Glutamatergic neuron (in vitro differentiated cells): Measurements from ENCODE around the gene SLC12A8. TPM values are rescaled to one million over a fixed set of nuclear protein-coding genes. Genes with fewer than 3 reads are reported as not detected.

ENCODE experiments used
- DNase-seq: peaks from one replicate; pipeline ENCODE4 v3.0.0; 2022
- H3K27ac Mint-ChIP-seq: one replicate; pipeline ENCODE4 v1.8.0; 2020; ENCODE audit warnings: mild to moderate bottlenecking, mixed read lengths, inconsistent platforms; ENCODE audit not compliant: unreplicated experiment
- H3K27me3 Mint-ChIP-seq: one replicate; pipeline ENCODE4 v1.8.0; 2020; ENCODE audit warnings: mild to moderate bottlenecking, moderate library complexity, mixed read lengths, inconsistent platforms; ENCODE audit not compliant: unreplicated experiment
- H3K36me3 Mint-ChIP-seq: one replicate; pipeline ENCODE4 v1.8.0; 2020; ENCODE audit warnings: mild to moderate bottlenecking, mixed read lengths, inconsistent platforms; ENCODE audit not compliant: unreplicated experiment
- H3K4me1 Mint-ChIP-seq: one replicate; pipeline ENCODE4 v1.8.0; 2020; ENCODE audit warnings: mild to moderate bottlenecking, low read depth, mixed read lengths, inconsistent platforms; ENCODE audit not compliant: unreplicated experiment
- H3K4me3 Mint-ChIP-seq: one replicate; pipeline ENCODE4 v1.8.0; 2020; ENCODE audit warnings: mild to moderate bottlenecking, mixed read lengths, inconsistent platforms; ENCODE audit not compliant: unreplicated experiment
- H3K9me3 Mint-ChIP-seq: one replicate; pipeline ENCODE4 v1.8.0; 2020; ENCODE audit warnings: mild to moderate bottlenecking, moderate library complexity, mixed read lengths, inconsistent platforms; ENCODE audit not compliant: unreplicated experiment
- total RNA-seq: library from RNA; stranded (reverse); fragmentation: NEBNext Ultra II Directional; extraction: Animal tissue kit (Norgen Biotek cat#: 25700); gene quantifications from one replicate; pipeline ENCODE4 v1.2.1, GENCODE V29; 2021; ENCODE audit not compliant: unreplicated experiment
- TF ChIP-seq, protein P1 (sequence below): fragments of 200-600 bp; sonication (generic); IDR thresholded peaks from one replicate; pipeline ENCODE4 v1.5.0; 2021; ENCODE audit not compliant: partially characterized antibody, unreplicated experiment

The SLC12A8 gene
- total RNA-seq, 1 donor from 2014 or later: 2.4 TPM

DNA sequence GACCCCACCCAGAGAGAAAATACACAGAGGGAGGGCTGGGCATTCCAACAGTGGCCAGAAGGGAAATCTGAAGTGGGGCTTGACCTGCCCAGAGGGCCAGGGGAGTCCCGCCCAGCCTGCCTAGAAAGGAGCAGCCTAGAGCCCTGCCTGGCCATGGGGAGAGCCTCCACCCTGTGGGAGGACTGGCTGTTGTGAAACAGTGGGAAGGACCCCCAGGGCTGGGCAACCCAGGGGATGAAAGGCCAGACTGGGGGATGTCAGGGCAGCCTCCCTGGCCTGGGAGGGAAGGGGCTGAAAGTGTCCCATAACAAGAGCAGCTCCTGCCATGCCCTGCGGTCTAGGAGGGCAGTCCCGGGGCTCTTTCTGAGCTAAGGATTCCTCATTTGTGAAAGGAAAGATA is 69.0 kb downstream of the SLC12A8 start:
- TF ChIP-seq, protein P1, sequence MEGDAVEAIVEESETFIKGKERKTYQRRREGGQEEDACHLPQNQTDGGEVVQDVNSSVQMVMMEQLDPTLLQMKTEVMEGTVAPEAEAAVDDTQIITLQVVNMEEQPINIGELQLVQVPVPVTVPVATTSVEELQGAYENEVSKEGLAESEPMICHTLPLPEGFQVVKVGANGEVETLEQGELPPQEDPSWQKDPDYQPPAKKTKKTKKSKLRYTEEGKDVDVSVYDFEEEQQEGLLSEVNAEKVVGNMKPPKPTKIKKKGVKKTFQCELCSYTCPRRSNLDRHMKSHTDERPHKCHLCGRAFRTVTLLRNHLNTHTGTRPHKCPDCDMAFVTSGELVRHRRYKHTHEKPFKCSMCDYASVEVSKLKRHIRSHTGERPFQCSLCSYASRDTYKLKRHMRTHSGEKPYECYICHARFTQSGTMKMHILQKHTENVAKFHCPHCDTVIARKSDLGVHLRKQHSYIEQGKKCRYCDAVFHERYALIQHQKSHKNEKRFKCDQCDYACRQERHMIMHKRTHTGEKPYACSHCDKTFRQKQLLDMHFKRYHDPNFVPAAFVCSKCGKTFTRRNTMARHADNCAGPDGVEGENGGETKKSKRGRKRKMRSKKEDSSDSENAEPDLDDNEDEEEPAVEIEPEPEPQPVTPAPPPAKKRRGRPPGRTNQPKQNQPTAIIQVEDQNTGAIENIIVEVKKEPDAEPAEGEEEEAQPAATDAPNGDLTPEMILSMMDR: no peak
- Mint-ChIP-seq H3K9me3 (no peaks in the 10 kb centered on the region), H3K4me3 (no peak overlapping the region), H3K4me1 (peaks cover 27% of the 10 kb centered on the region), H3K27me3 (peaks cover 4% of the 10 kb centered on the region), H3K27ac (no peak overlapping the region), H3K36me3 (no peaks in the 10 kb centered on the region)
- DNase-seq: no peak

DNA sequence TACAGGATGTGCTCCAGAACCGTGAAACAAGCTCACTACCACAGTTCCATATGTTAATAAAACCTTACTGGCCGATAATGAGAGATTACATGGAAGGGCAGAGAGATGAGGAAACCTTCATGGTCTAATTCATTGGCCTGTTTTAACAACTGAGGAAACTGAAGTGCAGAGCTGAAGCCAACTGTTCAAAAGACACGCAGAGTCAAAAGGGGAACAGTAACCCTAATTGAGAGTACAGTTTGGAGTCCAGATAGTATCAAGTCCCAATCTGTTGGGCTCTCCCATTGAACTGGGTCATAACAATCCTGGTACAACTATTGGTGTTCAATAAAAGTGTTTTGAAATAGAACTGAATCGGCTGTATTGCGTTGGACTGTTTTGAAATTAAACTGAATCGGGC is 69.6 kb downstream of the SLC12A8 start:
- peaks cover 28% of the 10 kb centered on the region for H3K4me1 Mint-ChIP-seq

DNA sequence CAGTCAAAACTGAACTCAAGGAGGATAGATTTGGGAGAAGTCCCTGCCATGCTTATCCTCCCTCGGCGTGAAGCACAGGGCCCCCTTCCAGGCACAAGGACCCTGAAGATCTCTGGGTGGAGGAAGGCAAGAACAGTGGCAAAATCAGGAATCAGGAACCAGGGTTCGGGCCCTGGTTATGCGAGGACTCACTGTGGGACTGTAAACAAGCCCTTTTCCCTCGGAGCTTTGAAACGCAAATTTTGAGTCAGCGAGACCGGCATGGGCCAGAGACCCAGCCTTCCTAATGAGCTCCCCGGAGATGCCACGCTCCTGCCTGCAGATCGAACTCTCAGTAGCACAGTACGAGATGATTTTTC is 70.1 kb downstream of the SLC12A8 start:
- no peaks in the 10 kb centered on the region for H3K36me3 Mint-ChIP-seq
- H3K9me3 Mint-ChIP-seq: peaks cover 1% of the 10 kb centered on the region
- H3K27ac Mint-ChIP-seq: peak overlapping the region; percentile 22
- peak; percentile 48 for DNase-seq
- H3K27me3 Mint-ChIP-seq: peaks cover 6% of the 10 kb centered on the region
- H3K4me3 Mint-ChIP-seq: peak overlapping the region; percentile 27
- TF ChIP-seq, protein P1: no peak
- peaks cover 30% of the 10 kb centered on the region for H3K4me1 Mint-ChIP-seq

More for the DNA sequence above, 69.6 kb downstream of the SLC12A8 start:
- TF ChIP-seq, protein P1: no peak
- H3K27me3 Mint-ChIP-seq: peaks cover 4% of the 10 kb centered on the region
- H3K27ac Mint-ChIP-seq: peak overlapping the region; percentile 22
- no peak for DNase-seq
- H3K36me3 Mint-ChIP-seq: no peaks in the 10 kb centered on the region
- no peaks in the 10 kb centered on the region for H3K9me3 Mint-ChIP-seq
- H3K4me3 Mint-ChIP-seq: peak overlapping the region; percentile 27

DNA sequence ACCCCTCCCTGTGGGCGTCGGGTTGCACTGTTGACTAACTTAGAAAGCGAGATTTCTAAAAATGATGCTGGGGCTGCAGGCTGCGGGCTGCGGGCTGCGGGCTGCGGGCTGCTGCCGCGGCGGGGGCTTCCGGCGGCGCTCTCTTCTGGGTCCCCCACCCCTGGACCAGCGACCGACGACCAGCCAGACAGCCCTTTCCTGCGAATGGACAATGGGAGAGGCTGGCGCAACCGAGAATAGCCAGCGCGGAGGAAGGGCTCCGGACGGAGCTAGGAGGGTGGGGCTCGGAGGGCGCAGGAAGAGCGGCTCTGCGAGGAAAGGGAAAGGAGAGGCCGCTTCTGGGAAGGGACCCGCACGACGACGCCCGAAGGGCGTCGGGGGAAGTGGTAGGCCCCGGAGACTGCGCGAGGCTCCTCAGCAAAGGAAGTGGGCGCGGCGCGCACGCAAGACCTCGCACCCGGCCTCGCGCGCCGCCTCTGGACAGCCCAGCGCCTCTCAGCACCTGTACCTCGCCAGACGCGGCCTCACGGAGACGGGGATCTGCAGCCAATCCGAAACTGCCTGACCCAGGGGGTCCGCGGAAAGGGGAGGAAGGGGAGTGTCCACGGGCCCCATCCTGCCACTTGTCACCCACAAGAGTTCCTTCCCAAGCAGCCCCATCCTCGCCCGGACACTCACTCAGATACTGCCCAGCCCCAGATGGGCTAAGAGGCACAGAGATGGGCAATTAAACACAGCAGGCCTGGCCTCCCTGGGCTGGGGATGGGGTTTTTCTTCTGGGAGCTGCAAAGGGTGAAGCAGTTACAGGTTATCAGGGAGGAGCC is 70.7 kb downstream of the SLC12A8 start:
- H3K27me3 Mint-ChIP-seq: peaks cover 6% of the 10 kb centered on the region

More for the DNA sequence above, 70.7 kb downstream of the SLC12A8 start:
- H3K4me3 Mint-ChIP-seq: peak overlapping the region; percentile 49
- H3K36me3 Mint-ChIP-seq: no peaks in the 10 kb centered on the region
- H3K4me1 Mint-ChIP-seq: peaks cover 30% of the 10 kb centered on the region
- H3K27ac Mint-ChIP-seq: no peak overlapping the region
- TF ChIP-seq, protein P1: no peak
- DNase-seq: peak; percentile 70
- H3K9me3 Mint-ChIP-seq: peaks cover 1% of the 10 kb centered on the region
